ENCODE data around the gene RNF19B. TPM values are rescaled to one million over a fixed set of nuclear protein-coding genes. Genes with fewer than 3 reads are reported as not detected.
A peak's percentile ranks its signal among the peaks of the same experiment; 100 is the strongest.

Gene RNF19B
- total RNA-seq, 1 experiment from 2014 or later, result 15.0 TPM

GRCh38 chr1:32925403-32926162, 39.0 kb downstream of the RNF19B start:
- H3K27ac Mint-ChIP-seq, result no peak overlapping the region
- Histone ChIP-seq H3K9me3 (ENCODE audit: control insufficient read depth, low read depth, low read length) (no peaks in the 10 kb centered on the region), H4K8ac (replicated peaks; ENCODE audit: insufficient read length, low read depth, low read length) (no peak overlapping the region), H2AK5ac (ENCODE audit: insufficient read length, low read length) (no peak overlapping the region), H3K18ac (ENCODE audit: insufficient read length, low read depth, low read length) (no peak overlapping the region), H3K27me3 (ENCODE audit: insufficient read depth, low read length) (peaks cover 20% of the 10 kb centered on the region; the same call in 1 of the 2 replicates), H4K20me1 (ENCODE audit: control insufficient read depth, insufficient read depth, insufficient read length) (no peaks in the 10 kb centered on the region), H3T11ph (ENCODE audit: low read length) (no peak overlapping the region), H3K14ac (ENCODE audit: insufficient read depth, low read length) (no peak overlapping the region), H2BK20ac (ENCODE audit: low read depth, low read length, poor library complexity, severe bottlenecking) (no peak overlapping the region), H3K4ac (ENCODE audit: low read depth, low read length) (no peak overlapping the region), H2BK120ac (ENCODE audit: low read depth, low read length, poor library complexity, severe bottlenecking) (no peak overlapping the region), H3K79me2 (ENCODE audit: insufficient read depth, low read length) (no peaks in the 10 kb centered on the region), H4K91ac (ENCODE audit: insufficient read length, low read depth, low read length) (no peak overlapping the region), H3K4me1 (ENCODE audit: insufficient read depth, low read length) (no peaks in the 10 kb centered on the region), H3K23me2 (ENCODE audit: insufficient read length, low read depth, low read length, poor library complexity, severe bottlenecking) (peaks cover 12% of the 10 kb centered on the region), H3K27ac (ENCODE audit: insufficient read length, low read depth, low read length) (no peak overlapping the region), H2BK12ac (ENCODE audit: insufficient read length, low read depth, low read length) (no peak overlapping the region), H3K9ac (ENCODE audit: extremely low read depth, insufficient read length, low read length) (no peak overlapping the region), H3K23ac (ENCODE audit: insufficient read length, low read depth, low read length) (no peak overlapping the region), H2BK15ac (ENCODE audit: low read depth, low read length) (no peak overlapping the region), H3K79me1 (ENCODE audit: insufficient read depth, low read depth, low read length, poor library complexity, severe bottlenecking) (no peaks in the 10 kb centered on the region), H3K4me2 (ENCODE audit: insufficient read depth, insufficient read length, low read length) (peak overlapping the region; percentile 92), H2BK5ac (ENCODE audit: insufficient read length, low read length) (no peak overlapping the region), H4K5ac (ENCODE audit: insufficient read length, low read depth, low read length) (no peak overlapping the region), H2AFZ (ENCODE audit: low read length) (no peak overlapping the region), H3K56ac (ENCODE audit: insufficient read length, low read depth, low read length) (no peak overlapping the region)
- H3K4me3 Mint-ChIP-seq, result peak overlapping the region; percentile 68 to 86
- H3K27me3 Mint-ChIP-seq (ENCODE audit: low read depth), result peaks cover 97% of the 10 kb centered on the region
- no CpG with 5 or more reads among the region's 24 CpGs for WGBS (ENCODE audit: extremely low coverage, insufficient read length, low lambda C conversion rate)
- no peak for TF ChIP-seq CTCF (conservative IDR thresholded peaks at IDR 0.05)
- H3K36me3 Mint-ChIP-seq (ENCODE audit: insufficient read depth in 1 of 3, low read depth in 3 of 3), result no peaks in the 10 kb centered on the region
- H3K4me1 Mint-ChIP-seq, result peaks cover 23 to 34% of the 10 kb centered on the region in 2 experiments
- DNase-seq, result peak; percentile 55
- peaks cover 5 to 9% of the 10 kb centered on the region in 2 experiments; a peak in 4 of 5 replicates for H3K9me3 Mint-ChIP-seq

All from H9 (cell line).